Measurements from ENCODE around the gene WDR18. TPM values are rescaled to one million over a fixed set of nuclear protein-coding genes. Genes with fewer than 3 reads are reported as not detected.

Gene WDR18
- total RNA-seq, 1 experiment from 2014 or later, result 94.7 TPM

- no peak overlapping the region for H4K8ac ChIP-seq (replicated peaks; ENCODE audit: insufficient read length, low read depth, low read length)
- no CpG with 5 or more reads among the region's 22 CpGs for WGBS (ENCODE audit: extremely low coverage, insufficient read length, low lambda C conversion rate)
- H3K23me2 ChIP-seq (ENCODE audit: insufficient read length, low read depth, low read length, poor library complexity, severe bottlenecking), result peaks cover 9% of the 10 kb centered on the region
- no peaks in the 10 kb centered on the region for H3K79me2 ChIP-seq (ENCODE audit: insufficient read depth, low read length)
- no peak overlapping the region for H4K5ac ChIP-seq (ENCODE audit: insufficient read length, low read depth, low read length)
- Mint-ChIP-seq H3K27me3 (ENCODE audit: low read depth) (peaks cover 3% of the 10 kb centered on the region; the same call in 1 of the 2 replicates), H3K9me3 (no peaks in the 10 kb centered on the region), H3K4me3 (peak overlapping the region; percentile 82 to 93), H3K4me1 (peaks cover 13 to 25% of the 10 kb centered on the region in 2 experiments), H3K27ac (peak overlapping the region in 2 of 3 experiments; percentile 62 to 97; a peak in 5 of 7 replicates), H3K36me3 (ENCODE audit: insufficient read depth in 1 of 3, low read depth in 3 of 3) (peaks cover 24 to 49% (median 38%) of the 10 kb centered on the region in 3 experiments)
- TF ChIP-seq CTCF (conservative IDR thresholded peaks at IDR 0.05), result no peak
- H4K91ac ChIP-seq (ENCODE audit: insufficient read length, low read depth, low read length), result no peak overlapping the region
- no peak overlapping the region for H2BK12ac ChIP-seq (ENCODE audit: insufficient read length, low read depth, low read length)
- H3K9ac ChIP-seq (ENCODE audit: extremely low read depth, insufficient read length, low read length), result no peak overlapping the region
- no peak overlapping the region for H2AK5ac ChIP-seq (ENCODE audit: insufficient read length, low read length)
- DNase-seq, result peak; percentile 43
- no peaks in the 10 kb centered on the region for H4K20me1 ChIP-seq (ENCODE audit: control insufficient read depth, insufficient read depth, insufficient read length)
- H3K18ac ChIP-seq (ENCODE audit: insufficient read length, low read depth, low read length), result no peak overlapping the region
- H3K9me3 ChIP-seq (ENCODE audit: control insufficient read depth, low read depth, low read length), result no peaks in the 10 kb centered on the region
- H3K4ac ChIP-seq (ENCODE audit: low read depth, low read length), result no peak overlapping the region
- no peak overlapping the region for H3K56ac ChIP-seq (ENCODE audit: insufficient read length, low read depth, low read length)
- H2BK15ac ChIP-seq (ENCODE audit: low read depth, low read length), result no peak overlapping the region
- H3K27me3 ChIP-seq (ENCODE audit: insufficient read depth, low read length), result no peaks in the 10 kb centered on the region
- no peaks in the 10 kb centered on the region for H3K79me1 ChIP-seq (ENCODE audit: insufficient read depth, low read depth, low read length, poor library complexity, severe bottlenecking)
- no peak overlapping the region for H2BK20ac ChIP-seq (ENCODE audit: low read depth, low read length, poor library complexity, severe bottlenecking)
- H3K4me1 ChIP-seq (ENCODE audit: insufficient read depth, low read length), result no peaks in the 10 kb centered on the region
- no peak overlapping the region for H3K14ac ChIP-seq (ENCODE audit: insufficient read depth, low read length)
- no peak overlapping the region for H3K27ac ChIP-seq (ENCODE audit: insufficient read length, low read depth, low read length)
- H2AFZ ChIP-seq (ENCODE audit: low read length), result no peak overlapping the region
- H3K23ac ChIP-seq (ENCODE audit: insufficient read length, low read depth, low read length), result no peak overlapping the region
- no peak overlapping the region for H3T11ph ChIP-seq (ENCODE audit: low read length)
- H2BK5ac ChIP-seq (ENCODE audit: insufficient read length, low read length), result no peak overlapping the region
- H2BK120ac ChIP-seq (ENCODE audit: low read depth, low read length, poor library complexity, severe bottlenecking), result no peak overlapping the region
- H3K4me2 ChIP-seq (ENCODE audit: insufficient read depth, insufficient read length, low read length), result peak overlapping the region; percentile 69
Measured at GRCh38 chr19:1038978-1039645, 55.0 kb downstream of the WDR18 start.

Data from H9 (cell line).